ENCODE measurements around the gene CXCL3.

The CXCL3 gene

DNA sequence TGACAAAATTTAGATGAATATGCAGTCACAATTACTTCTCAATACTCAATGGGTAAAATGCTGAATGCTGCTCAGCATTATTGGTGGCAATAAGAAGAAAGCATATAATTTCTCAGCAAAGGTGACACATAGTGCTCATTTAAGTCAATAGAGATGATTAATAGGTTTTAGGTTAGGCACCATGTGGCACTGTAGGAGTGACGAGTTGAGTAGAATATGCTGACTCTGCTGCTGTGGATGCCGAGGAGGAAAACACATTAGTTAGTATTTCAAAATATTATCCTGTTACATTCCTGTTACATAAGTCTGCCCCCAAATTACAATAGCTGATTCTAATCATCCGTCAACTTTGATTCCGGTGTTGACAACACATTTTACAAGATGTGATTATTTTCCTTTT is 26.4 kb downstream of the CXCL3 start:
- no peak overlapping the region for H3K9ac ChIP-seq (ENCODE audit: low read depth, low read length)
- peaks cover 7% of the 10 kb centered on the region; the same call in 1 of the 2 replicates for H3K9me3 ChIP-seq (ENCODE audit: insufficient read depth, low read depth, low read length)
- H3K36me3 ChIP-seq (ENCODE audit: insufficient read depth, low read depth, low read length), result no peaks in the 10 kb centered on the region
- H3K4me1 ChIP-seq (ENCODE audit: insufficient read depth, low read length), result no peaks in the 10 kb centered on the region; the same call in 1 of the 2 replicates
- no peak overlapping the region for H3K27ac ChIP-seq (ENCODE audit: low read length)
- H3K4me3 ChIP-seq (ENCODE audit: low read length), result no peak overlapping the region
- no peaks in the 10 kb centered on the region for H3K27me3 ChIP-seq (ENCODE audit: insufficient read depth, low read length)

DNA sequence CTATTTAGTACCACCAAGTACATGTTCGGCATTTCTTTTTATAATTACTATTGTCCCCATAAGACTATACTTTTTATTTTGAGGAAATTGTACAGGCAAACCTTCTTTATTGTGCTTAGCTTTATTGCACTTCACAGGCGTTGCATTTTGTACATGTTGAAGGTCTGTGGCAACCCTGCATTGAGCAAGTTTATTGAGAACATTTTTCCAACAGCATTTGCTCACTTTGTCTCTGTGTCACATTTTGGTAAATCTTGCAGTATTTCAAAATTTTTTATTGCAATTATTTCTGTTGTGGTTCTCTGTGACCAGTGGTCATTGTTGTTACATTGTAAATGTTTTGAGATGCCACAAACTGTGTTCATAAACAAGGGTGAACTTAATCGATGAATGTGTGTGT is 29.2 kb downstream of the CXCL3 start:
- H3K27me3 ChIP-seq (ENCODE audit: insufficient read depth, low read length), result no peaks in the 10 kb centered on the region
- H3K27ac ChIP-seq (ENCODE audit: low read length), result no peak overlapping the region
- no peak overlapping the region for H3K4me3 ChIP-seq (ENCODE audit: low read length)
- H3K9me3 ChIP-seq (ENCODE audit: insufficient read depth, low read depth, low read length), result peaks cover 7% of the 10 kb centered on the region; the same call in 1 of the 2 replicates
- H3K4me1 ChIP-seq (ENCODE audit: insufficient read depth, low read length), result no peaks in the 10 kb centered on the region
- H3K36me3 ChIP-seq (ENCODE audit: insufficient read depth, low read depth, low read length), result no peaks in the 10 kb centered on the region
- no peak overlapping the region for H3K9ac ChIP-seq (ENCODE audit: low read depth, low read length)

DNA sequence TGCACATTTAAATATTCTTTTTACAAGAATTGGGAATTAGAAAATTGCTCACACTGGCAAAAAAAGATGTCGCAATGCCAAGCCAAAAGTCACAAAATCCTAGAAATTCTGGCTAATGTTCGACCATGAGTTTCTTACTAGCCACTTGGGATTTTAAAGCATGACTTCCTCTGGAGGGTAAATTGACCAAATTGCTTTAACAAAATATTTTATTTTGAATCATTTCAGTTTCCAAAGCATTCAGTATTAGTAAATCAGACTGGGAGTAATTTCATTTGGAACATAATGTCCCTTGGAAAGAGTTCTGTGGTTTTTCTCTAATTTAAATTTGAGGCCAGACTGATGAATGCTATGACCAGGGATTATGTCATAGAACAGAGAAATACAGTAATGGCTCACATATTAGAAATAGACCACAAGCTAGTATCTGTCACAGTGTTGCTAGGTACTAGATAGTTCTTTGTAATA is 32.4 kb downstream of the CXCL3 start:
- no peaks in the 10 kb centered on the region for H3K27me3 ChIP-seq (ENCODE audit: insufficient read depth, low read length)
- H3K4me3 ChIP-seq (ENCODE audit: low read length), result no peak overlapping the region
- H3K9me3 ChIP-seq (ENCODE audit: insufficient read depth, low read depth, low read length), result peaks cover 7% of the 10 kb centered on the region; the same call in 1 of the 2 replicates
- H3K36me3 ChIP-seq (ENCODE audit: insufficient read depth, low read depth, low read length), result no peaks in the 10 kb centered on the region
- H3K27ac ChIP-seq (ENCODE audit: low read length), result no peak overlapping the region
- no peak overlapping the region for H3K9ac ChIP-seq (ENCODE audit: low read depth, low read length)
- H3K4me1 ChIP-seq (ENCODE audit: insufficient read depth, low read length), result no peaks in the 10 kb centered on the region

DNA sequence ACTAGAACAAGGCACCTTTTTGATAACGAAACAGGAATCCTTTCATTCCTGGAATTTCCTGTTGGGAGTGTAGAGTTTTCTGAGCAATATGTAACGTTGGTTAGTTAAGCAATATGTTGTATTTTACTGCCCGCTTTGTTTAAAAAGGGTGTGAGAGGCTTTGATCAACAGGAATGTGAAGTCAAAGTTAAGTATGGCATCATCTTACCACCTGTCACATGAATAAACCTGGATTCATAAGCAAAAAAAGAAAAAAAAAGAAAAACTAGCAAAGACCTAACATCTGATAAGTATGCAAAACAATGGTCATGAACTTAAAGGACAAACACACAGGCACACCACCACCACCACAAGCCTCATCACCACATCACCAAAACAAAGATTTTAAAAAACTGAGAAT is 33.0 kb downstream of the CXCL3 start:
- no peaks in the 10 kb centered on the region for H3K4me1 ChIP-seq (ENCODE audit: insufficient read depth, low read length)
- H3K36me3 ChIP-seq (ENCODE audit: insufficient read depth, low read depth, low read length), result no peaks in the 10 kb centered on the region
- no peak overlapping the region for H3K4me3 ChIP-seq (ENCODE audit: low read length)
- no peak overlapping the region for H3K27ac ChIP-seq (ENCODE audit: low read length)
- H3K9ac ChIP-seq (ENCODE audit: low read depth, low read length), result no peak overlapping the region
- H3K9me3 ChIP-seq (ENCODE audit: insufficient read depth, low read depth, low read length), result peaks cover 4% of the 10 kb centered on the region; the same call in 1 of the 2 replicates
- H3K27me3 ChIP-seq (ENCODE audit: insufficient read depth, low read length), result no peaks in the 10 kb centered on the region

DNA sequence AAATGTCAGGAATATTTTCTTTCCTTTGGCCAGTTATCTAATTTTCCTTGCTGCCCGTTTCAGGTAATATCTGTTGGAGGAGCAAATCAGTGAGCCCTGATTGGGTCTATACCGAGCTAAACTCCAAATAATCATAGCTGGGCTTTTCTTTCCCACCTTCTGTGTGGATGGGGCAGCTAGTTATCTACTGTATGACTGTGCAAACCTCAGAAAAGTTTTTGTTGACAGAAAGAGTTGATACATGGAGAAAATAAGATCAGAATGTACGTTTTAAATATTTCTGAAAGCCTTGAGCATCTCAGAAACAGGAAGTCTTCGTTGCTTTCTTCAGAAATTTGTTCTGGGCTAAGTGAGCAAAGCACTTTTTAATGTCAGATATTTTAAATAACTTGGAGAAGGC is 33.8 kb downstream of the CXCL3 start:
- H3K27ac ChIP-seq (ENCODE audit: low read length), result no peak overlapping the region
- no peaks in the 10 kb centered on the region for H3K4me1 ChIP-seq (ENCODE audit: insufficient read depth, low read length)
- no peak overlapping the region for H3K9ac ChIP-seq (ENCODE audit: low read depth, low read length)

DNA sequence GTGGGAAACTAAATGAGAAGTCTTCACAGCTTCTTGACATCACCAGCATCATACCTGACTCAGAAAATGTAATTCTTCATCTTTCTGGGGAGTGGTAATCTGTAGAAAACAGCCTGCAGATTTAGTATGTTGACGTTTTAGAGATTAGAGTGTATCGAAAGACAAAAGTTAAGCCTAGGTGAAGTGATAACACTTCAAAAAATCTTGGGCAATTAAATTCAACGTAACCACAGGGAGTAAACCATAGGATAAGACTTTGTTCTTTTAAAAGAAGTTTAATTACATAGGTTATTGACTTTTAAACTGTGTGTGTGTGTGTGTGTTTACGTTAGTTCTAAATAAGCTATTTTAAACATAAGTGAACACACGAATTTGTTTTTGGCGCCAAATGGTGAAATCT is 38.2 kb downstream of the CXCL3 start:
- peaks cover 9% of the 10 kb centered on the region; the same call in 1 of the 2 replicates for H3K27me3 ChIP-seq (ENCODE audit: insufficient read depth, low read length)

More for the DNA sequence above, 33.8 kb downstream of the CXCL3 start:
- Histone ChIP-seq H3K9me3 (ENCODE audit: insufficient read depth, low read depth, low read length) (no peaks in the 10 kb centered on the region), H3K4me3 (ENCODE audit: low read length) (no peak overlapping the region), H3K27me3 (ENCODE audit: insufficient read depth, low read length) (no peaks in the 10 kb centered on the region), H3K36me3 (ENCODE audit: insufficient read depth, low read depth, low read length) (no peaks in the 10 kb centered on the region)

DNA sequence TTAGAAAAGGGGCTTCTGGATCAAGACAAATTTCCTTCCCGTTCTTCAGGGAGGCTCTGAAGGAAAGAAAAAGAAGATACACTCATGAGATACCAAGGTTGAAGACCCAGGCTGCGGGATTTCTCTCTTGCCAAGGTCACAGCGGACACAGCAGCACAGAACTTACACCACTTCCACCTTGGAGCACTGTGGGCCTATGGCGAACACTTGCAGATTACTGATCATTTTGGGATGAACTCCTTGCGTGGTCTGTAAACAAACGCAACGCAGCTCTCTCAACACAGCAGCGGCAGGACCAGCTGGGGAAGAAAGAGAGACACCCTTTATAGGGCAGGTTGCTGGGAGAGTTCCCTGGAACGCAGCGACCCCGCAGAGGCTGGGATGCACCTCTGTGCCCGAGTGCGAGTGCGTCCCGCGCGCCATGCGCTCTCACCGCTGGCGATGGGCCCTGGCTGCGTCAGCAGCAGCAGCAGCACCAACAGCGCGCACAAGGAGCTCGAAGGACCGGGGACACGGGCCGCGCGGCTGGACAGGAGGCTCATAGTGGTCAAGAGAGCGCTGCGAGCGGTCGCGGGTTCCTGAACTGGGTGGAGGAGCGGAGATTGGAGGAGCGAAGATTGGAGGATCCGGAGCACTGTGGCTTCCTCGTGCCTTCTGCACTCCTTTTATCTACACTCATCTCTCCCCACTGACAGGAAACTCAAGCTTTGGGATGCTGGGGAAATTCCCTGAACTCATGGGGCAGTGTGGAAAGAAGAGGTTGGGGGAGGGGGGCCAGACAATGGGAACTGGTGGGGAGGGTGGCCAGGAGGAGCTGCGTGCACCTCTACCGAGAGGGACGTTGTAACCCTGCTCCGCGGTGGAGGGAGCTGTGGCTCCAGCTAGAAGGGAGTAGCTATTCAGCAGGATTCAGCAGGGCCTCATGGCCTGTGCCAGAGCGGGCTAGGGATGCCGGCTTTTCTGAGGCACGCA is 40.2 kb downstream of the CXCL3 start, which contains the start of gene CXCL5:
Gene CXCL5, minus strand, starts transcription at position 638 of the 972 bp plus-strand sequence. Its CDS starts 96 bp downstream, at position 542.
- Histone ChIP-seq H3K36me3 (ENCODE audit: insufficient read depth, low read depth, low read length) (no peaks in the 10 kb centered on the region), H3K9me3 (ENCODE audit: insufficient read depth, low read depth, low read length) (no peaks in the 10 kb centered on the region), H3K27ac (ENCODE audit: low read length) (no peak within 1 kb of the TSS), H3K9ac (ENCODE audit: low read depth, low read length) (peak within 1 kb of the TSS; percentile 75; the same call in 1 of the 2 replicates), H3K4me3 (ENCODE audit: low read length) (peak within 1 kb of the TSS; percentile 66; the same call in 1 of the 2 replicates), H3K4me1 (ENCODE audit: insufficient read depth, low read length) (peaks cover 15% of the 10 kb centered on the region), H3K27me3 (ENCODE audit: insufficient read depth, low read length) (peaks cover 9% of the 10 kb centered on the region; the same call in 1 of the 2 replicates)

More for the DNA sequence above, 38.2 kb downstream of the CXCL3 start:
- H3K9ac ChIP-seq (ENCODE audit: low read depth, low read length), result no peak overlapping the region
- peaks cover 15% of the 10 kb centered on the region for H3K4me1 ChIP-seq (ENCODE audit: insufficient read depth, low read length)
- H3K27ac ChIP-seq (ENCODE audit: low read length), result no peak overlapping the region
- H3K9me3 ChIP-seq (ENCODE audit: insufficient read depth, low read depth, low read length), result no peaks in the 10 kb centered on the region
- H3K36me3 ChIP-seq (ENCODE audit: insufficient read depth, low read depth, low read length), result no peaks in the 10 kb centered on the region
- no peak overlapping the region for H3K4me3 ChIP-seq (ENCODE audit: low read length)

DNA sequence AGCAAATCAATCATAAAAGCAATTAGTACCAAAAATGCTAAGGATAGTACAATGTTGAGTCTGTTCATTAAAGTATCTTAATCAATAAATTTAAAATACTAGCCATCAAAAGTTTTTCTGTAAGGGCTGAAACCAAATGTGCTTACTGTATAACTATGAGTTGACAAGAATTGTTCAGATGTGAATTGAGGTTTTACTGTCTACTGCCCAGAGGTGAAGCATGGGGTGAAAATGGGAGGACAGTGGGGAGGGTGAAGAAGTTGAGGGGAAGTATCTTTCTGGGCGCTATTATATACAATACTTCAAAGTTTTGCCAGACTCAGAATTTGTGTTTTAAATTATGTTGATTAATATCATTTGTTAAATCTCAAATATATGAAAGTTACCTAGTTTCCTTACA is 46.4 kb downstream of the CXCL3 start:
- no peaks in the 10 kb centered on the region; the same call in 1 of the 2 replicates for H3K9me3 ChIP-seq (ENCODE audit: insufficient read depth, low read depth, low read length)
- no peak overlapping the region for H3K9ac ChIP-seq (ENCODE audit: low read depth, low read length)
- H3K27me3 ChIP-seq (ENCODE audit: insufficient read depth, low read length), result no peaks in the 10 kb centered on the region
- no peaks in the 10 kb centered on the region for H3K36me3 ChIP-seq (ENCODE audit: insufficient read depth, low read depth, low read length)
- no peak overlapping the region for H3K27ac ChIP-seq (ENCODE audit: low read length)
- no peak overlapping the region for H3K4me3 ChIP-seq (ENCODE audit: low read length)
- H3K4me1 ChIP-seq (ENCODE audit: insufficient read depth, low read length), result peaks cover 10% of the 10 kb centered on the region; the same call in 1 of the 2 replicates

DNA sequence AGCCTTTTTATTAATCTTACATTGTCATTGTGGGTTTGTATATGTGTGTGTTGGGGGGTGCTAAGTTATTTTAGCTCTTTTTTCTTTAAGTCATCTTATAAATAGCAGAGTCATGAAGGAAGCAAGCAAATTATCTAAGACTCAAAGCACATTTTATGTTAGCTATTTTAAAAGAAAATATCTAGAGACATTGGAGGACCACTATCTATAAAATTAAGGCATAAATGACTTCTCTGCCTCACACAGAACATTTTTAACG is 46.8 kb downstream of the CXCL3 start:
- Histone ChIP-seq H3K4me1 (ENCODE audit: insufficient read depth, low read length) (peaks cover 7% of the 10 kb centered on the region; the same call in 1 of the 2 replicates), H3K9ac (ENCODE audit: low read depth, low read length) (no peak overlapping the region), H3K36me3 (ENCODE audit: insufficient read depth, low read depth, low read length) (no peaks in the 10 kb centered on the region), H3K27ac (ENCODE audit: low read length) (no peak overlapping the region), H3K27me3 (ENCODE audit: insufficient read depth, low read length) (no peaks in the 10 kb centered on the region), H3K4me3 (ENCODE audit: low read length) (no peak overlapping the region), H3K9me3 (ENCODE audit: insufficient read depth, low read depth, low read length) (no peaks in the 10 kb centered on the region; the same call in 1 of the 2 replicates)

DNA sequence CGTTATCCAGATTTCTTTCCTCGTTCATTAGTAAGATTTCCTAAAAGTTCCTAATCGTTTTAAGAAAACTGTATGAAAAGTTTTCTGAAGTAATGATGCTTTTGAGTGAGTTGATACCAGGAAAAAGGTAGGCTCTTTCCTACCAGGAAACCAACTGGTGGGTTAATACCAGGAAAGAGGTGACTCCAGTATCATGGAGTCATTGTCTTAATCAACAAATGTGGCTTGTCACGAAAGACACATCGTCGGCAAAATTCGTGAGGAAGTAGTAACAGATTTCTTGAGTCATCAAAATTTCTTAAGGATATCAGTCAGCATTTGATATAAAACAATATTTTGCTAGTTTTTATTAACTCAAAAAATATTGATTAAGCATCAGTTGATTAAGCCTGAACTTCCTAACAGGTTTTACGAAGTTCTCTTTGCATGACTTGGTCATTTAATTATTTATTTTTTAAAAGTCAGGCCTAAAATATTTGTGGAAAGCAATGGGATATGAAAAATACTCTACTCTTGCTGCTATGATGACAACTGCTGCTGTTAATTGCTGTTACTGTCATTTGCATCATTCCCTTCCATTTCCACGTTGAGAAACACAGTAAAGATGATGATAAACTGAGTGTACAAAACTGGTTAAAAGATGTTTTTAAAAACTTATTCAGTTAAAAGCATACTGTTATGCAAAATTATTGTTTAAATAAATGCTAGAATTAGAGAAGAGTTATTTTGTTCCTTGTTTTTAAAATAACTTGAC is 47.3 kb downstream of the CXCL3 start:
- Histone ChIP-seq H3K36me3 (ENCODE audit: insufficient read depth, low read depth, low read length) (no peaks in the 10 kb centered on the region), H3K4me3 (ENCODE audit: low read length) (no peak overlapping the region), H3K4me1 (ENCODE audit: insufficient read depth, low read length) (peaks cover 8% of the 10 kb centered on the region; the same call in 1 of the 2 replicates), H3K9me3 (ENCODE audit: insufficient read depth, low read depth, low read length) (no peaks in the 10 kb centered on the region; the same call in 1 of the 2 replicates), H3K27me3 (ENCODE audit: insufficient read depth, low read length) (no peaks in the 10 kb centered on the region), H3K27ac (ENCODE audit: low read length) (no peak overlapping the region), H3K9ac (ENCODE audit: low read depth, low read length) (no peak overlapping the region)

DNA sequence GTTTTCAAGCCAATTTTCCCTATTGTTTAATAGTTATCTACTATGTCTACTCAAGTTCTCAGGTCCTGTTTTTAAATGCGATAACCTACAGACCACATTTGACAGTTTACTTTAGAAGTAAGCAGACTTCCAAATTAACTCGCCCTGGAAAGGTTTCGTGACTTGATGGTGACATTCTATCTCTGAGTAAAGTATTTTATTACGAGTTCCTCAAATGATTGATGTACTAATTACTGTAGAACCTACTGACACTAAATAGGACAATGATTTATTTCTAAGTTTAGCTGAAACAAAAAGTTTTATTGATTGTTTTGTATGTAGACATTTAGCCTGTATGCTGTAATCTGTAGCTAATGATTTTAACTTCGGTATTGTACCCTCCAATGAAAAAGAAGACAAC is 48.6 kb downstream of the CXCL3 start:
- Histone ChIP-seq H3K27me3 (ENCODE audit: insufficient read depth, low read length) (no peaks in the 10 kb centered on the region), H3K4me1 (ENCODE audit: insufficient read depth, low read length) (peaks cover 16% of the 10 kb centered on the region; the same call in 1 of the 2 replicates), H3K9me3 (ENCODE audit: insufficient read depth, low read depth, low read length) (no peaks in the 10 kb centered on the region; the same call in 1 of the 2 replicates), H3K9ac (ENCODE audit: low read depth, low read length) (no peak overlapping the region), H3K4me3 (ENCODE audit: low read length) (no peak overlapping the region), H3K36me3 (ENCODE audit: insufficient read depth, low read depth, low read length) (no peaks in the 10 kb centered on the region), H3K27ac (ENCODE audit: low read length) (no peak overlapping the region)

All from iPS-20b (cell line).